Mucosa of descending colon (tissue), 3 donors: ENCODE results near the gene PHACTR1. TPM values are rescaled to one million over a fixed set of nuclear protein-coding genes. Genes with fewer than 3 reads are reported as not detected.

Experiments used
- ATAC-seq: fragments of 200-7000 bp; cut with Tn5 transposase; one replicate; pipeline ENCODE4 v1.9.1; 2020; ENCODE audit warnings: mild to moderate bottlenecking, moderate library complexity
- DNase-seq, 3 donors: peaks; one replicate each; pipeline ENCODE4 v3.0.0-alpha.2; 2020
- H3K36me3 ChIP-seq: fragments of 200-600 bp; one replicate; pipeline ENCODE4 v1.8.0; 2021; ENCODE audit warnings: low read depth, mild to moderate bottlenecking
- H3K4me1 ChIP-seq: fragments of 200-600 bp; one replicate; pipeline ENCODE4 v1.8.0; 2021; ENCODE audit warnings: low read depth, mild to moderate bottlenecking
- H3K4me3 ChIP-seq: fragments of 200-600 bp; one replicate; pipeline ENCODE4 v1.8.0; 2021; ENCODE audit warnings: mild to moderate bottlenecking
- H3K9me3 ChIP-seq: fragments of 200-600 bp; one replicate; pipeline ENCODE4 v1.8.0; 2021; ENCODE audit warnings: mild to moderate bottlenecking
- intact Hi-C, 2 donors: fragments of 100-400 bp; cut with DNase I in 1 of 2; cut with micrococcal nuclease in 1 of 2; formaldehyde crosslinking; loops; one replicate each; pipeline versions ENCODE4 v1.11.0 to v1.11.1; 2022; cut with DNase I, micrococcal nuclease
- total RNA-seq, 3 donors: library from RNA; stranded (reverse); fragmentation: NEBNext Ultra II Directional in 2 of 3; extraction: Animal tissue kit (Norgen Biotek cat#: 25700) in 2 of 3; gene quantifications; one replicate each; pipeline versions ENCODE4 v1.2.1 to v1.2.4, GENCODE V29; 2021 to 2023
- TF ChIP-seq, protein P1 (sequence below): fragments of 200-600 bp; IDR thresholded peaks from one replicate; pipeline ENCODE4 v1.8.0; 2022; ENCODE audit warnings: antibody characterized with exemption, mild to moderate bottlenecking
- donor health status: DM: no; HTN: no; CAD: no; lungs with moderate emphysema.
- donor health status: DM: no; HTN: no; CAD: no.
- donor health status: DM: no; HTN: yes; CAD: no.

Gene PHACTR1
- total RNA-seq, 3 donors from 2014 or later, result 2.7 to 4.7 (median 3.1) TPM

DNA sequence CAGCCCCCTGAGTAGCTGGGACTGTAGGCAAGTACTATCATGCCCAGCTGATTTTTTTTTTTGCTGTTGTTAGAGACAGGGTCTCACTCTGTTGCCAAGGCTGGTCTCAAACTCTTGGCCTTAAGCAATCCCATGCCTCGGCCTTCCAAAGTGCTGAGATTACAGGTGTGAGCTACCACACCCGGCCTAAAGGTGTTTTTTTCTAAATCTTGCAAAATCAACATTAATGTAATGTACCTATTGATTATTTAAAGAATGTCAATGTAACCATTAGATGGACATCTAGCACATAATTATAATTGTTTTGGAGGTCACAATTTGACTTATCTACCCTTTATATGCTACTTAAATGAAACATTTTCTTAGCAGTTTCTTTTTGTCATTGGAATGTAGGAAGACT lies 126.1 kb downstream of the PHACTR1 start:
- TF ChIP-seq, protein P1, sequence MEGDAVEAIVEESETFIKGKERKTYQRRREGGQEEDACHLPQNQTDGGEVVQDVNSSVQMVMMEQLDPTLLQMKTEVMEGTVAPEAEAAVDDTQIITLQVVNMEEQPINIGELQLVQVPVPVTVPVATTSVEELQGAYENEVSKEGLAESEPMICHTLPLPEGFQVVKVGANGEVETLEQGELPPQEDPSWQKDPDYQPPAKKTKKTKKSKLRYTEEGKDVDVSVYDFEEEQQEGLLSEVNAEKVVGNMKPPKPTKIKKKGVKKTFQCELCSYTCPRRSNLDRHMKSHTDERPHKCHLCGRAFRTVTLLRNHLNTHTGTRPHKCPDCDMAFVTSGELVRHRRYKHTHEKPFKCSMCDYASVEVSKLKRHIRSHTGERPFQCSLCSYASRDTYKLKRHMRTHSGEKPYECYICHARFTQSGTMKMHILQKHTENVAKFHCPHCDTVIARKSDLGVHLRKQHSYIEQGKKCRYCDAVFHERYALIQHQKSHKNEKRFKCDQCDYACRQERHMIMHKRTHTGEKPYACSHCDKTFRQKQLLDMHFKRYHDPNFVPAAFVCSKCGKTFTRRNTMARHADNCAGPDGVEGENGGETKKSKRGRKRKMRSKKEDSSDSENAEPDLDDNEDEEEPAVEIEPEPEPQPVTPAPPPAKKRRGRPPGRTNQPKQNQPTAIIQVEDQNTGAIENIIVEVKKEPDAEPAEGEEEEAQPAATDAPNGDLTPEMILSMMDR, result no peak
- no peak overlapping the region for H3K4me3 ChIP-seq
- no peak for DNase-seq
- H3K36me3 ChIP-seq, result no peaks in the 10 kb centered on the region
- intact Hi-C loops, result no loop called here
- no peaks in the 10 kb centered on the region for H3K4me1 ChIP-seq
- ATAC-seq, result no peak
- H3K9me3 ChIP-seq, result peaks cover 5% of the 10 kb centered on the region

DNA sequence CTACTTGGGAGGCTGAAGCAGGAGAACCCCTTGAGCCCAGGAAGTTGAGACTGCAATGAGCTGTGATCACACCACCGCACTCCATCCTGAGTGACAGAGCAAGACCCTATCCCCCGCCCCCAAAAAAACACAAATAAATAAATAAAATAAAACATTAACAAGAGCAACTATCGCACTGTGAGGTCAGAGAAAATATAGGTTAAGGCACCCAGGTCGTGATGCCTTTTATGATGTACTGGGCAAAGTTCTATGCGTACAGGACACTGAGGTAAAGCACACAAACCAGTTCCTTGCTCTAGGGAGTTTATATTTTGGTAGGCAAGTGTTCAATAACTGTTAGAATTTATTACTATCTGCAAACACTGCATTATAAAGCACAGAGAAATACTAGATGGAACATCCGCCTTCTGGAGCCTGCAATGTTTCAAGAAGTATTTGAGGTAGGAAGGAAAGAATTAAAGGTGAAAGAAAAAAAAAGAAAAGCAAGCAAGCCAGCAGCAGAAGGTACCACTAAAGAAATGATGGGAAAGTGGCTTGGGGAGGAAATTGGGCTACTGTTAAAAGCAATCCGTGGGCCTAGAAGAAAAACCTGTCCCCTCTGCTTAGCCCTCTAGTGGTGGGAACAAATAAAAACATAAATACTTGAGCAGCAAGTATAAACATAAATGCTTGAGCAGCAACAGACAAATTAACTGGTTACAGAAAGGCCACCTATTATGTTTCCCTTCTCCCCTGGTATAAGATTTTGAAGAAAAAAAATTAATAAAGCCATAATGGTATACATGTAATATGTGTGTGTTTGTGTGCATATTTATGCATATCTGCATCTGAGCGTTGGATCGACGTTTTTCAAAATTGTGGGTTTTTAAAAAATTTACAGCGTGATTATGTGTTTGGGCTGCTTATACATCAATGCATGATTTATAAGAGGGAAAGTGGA lies 128.0 kb downstream of the PHACTR1 start:
- Histone ChIP-seq H3K9me3 (no peaks in the 10 kb centered on the region), H3K4me1 (no peaks in the 10 kb centered on the region), H3K36me3 (no peaks in the 10 kb centered on the region), H3K4me3 (no peak overlapping the region)
- DNase-seq (no peak), ATAC-seq (no peak)
- TF ChIP-seq, protein P1, result no peak
- intact Hi-C loops, result no loop called here

DNA sequence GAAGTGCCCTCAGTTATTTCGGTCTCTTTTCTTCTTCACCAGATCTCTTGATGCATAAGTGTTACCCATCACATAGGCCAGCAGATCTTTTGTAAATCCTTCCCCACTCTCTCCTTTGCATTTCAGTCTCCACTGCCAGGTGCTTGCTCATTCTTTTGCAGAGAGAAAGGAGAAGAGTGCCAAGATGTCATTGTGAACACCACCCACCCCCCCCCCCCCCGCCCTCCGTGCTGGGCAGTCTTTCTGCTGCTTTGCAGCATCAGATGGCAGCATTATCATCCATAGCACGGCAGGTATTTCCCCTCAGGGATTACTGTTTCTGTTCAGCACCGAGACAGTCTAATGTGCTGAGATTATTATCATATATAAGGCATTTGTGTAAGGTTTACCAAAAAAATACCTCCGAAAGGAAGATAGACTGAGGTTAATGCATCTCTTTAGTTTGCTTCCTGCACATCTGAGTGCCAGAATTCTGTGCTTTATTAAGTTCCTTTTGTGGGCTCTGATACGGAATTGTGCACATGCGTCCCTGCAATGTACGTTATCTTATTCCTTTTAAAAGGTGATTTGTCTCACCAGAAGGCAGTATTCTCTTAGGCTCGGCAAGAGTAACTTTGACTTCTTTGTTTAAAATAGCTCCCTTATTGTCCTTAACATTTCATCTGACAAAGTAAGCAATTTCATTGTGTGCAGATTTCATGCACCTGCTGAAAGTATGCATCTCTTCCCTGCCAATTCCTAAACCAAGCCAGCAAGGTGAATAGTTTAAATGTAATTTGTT lies 128.8 kb downstream of the PHACTR1 start:
- Histone ChIP-seq H3K4me3 (no peak overlapping the region), H3K4me1 (no peaks in the 10 kb centered on the region), H3K9me3 (no peaks in the 10 kb centered on the region), H3K36me3 (no peaks in the 10 kb centered on the region)
- DNase-seq (no peak), ATAC-seq (no peak)
- TF ChIP-seq, protein P1, result no peak
- intact Hi-C loops, result no loop called here

DNA sequence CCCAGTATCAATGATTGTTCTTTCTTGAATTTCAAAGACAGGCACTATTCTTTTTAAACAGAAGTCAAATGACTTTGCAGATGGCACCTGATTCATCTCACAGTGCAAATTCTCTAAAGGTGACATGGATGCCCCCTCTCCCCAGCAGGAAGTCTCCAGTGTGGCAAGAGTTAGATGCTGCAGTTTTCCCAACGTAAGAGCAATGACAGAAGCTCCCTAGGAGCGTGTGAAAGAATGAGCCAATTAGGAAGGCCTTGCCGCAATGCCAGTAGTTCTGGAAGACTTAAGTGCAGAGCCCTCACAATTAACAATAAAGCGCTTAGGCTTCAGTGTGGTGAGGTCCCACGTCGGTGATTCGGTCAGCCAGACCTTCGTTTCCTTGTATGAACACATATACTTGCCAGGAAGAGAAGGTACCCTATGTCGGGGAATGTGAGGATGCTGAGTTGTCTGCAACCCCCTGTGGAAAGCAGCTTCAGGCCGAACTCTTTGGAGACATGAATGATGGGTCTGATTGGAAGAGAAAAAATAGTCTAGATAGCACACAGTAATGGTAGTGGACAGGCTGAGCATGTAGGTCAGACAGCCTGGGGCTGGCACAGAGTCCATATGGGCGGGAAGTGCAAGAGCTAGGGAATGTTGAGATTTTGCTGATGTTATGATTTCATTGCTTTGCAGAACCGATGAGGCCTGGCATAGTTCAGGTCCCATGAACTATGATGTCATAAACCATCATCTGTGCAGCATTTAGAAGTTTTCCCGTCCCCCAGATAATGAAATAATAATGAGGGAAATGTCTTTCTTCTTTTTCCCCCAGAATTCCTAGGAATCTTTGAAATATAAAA lies 132.6 kb downstream of the PHACTR1 start:
- intact Hi-C loops, result no loop called here
- TF ChIP-seq, protein P1, result no peak
- no peaks in the 10 kb centered on the region for H3K4me1 ChIP-seq
- no peak overlapping the region for H3K4me3 ChIP-seq
- no peaks in the 10 kb centered on the region for H3K9me3 ChIP-seq
- DNase-seq (no peak), ATAC-seq (no peak)
- no peaks in the 10 kb centered on the region for H3K36me3 ChIP-seq

DNA sequence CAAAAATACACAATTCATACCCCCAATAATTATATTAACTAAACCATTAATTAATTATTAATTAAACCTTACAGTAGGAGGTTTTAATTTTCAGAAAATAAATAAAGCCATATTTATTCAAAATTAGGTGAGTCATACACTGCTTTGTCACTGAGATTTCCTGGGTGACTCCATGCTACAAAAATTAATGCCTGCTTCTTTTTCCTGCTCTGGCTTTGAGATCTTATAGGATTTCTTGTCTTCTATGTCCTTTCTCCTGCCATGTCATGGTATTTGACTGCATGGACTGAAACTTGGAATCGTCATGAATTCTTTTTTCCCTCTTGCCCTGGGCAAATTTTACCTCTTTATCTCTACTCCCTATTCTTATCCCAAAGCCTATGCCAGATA lies 133.2 kb downstream of the PHACTR1 start:
- Histone ChIP-seq H3K9me3 (no peaks in the 10 kb centered on the region), H3K4me3 (no peak overlapping the region), H3K36me3 (no peaks in the 10 kb centered on the region), H3K4me1 (no peaks in the 10 kb centered on the region)
- intact Hi-C loops, result no loop called here
- TF ChIP-seq, protein P1, result no peak
- ATAC-seq (no peak), DNase-seq (no peak)
